Measurements from ENCODE around the gene LPAR3. TPM values are rescaled to one million over a fixed set of nuclear protein-coding genes. Genes with fewer than 3 reads are reported as not detected.

Gene LPAR3
- polyA plus RNA-seq, 1 of the 3 experiments (the other 2 are of a cell fraction): 0.08 TPM

DNA sequence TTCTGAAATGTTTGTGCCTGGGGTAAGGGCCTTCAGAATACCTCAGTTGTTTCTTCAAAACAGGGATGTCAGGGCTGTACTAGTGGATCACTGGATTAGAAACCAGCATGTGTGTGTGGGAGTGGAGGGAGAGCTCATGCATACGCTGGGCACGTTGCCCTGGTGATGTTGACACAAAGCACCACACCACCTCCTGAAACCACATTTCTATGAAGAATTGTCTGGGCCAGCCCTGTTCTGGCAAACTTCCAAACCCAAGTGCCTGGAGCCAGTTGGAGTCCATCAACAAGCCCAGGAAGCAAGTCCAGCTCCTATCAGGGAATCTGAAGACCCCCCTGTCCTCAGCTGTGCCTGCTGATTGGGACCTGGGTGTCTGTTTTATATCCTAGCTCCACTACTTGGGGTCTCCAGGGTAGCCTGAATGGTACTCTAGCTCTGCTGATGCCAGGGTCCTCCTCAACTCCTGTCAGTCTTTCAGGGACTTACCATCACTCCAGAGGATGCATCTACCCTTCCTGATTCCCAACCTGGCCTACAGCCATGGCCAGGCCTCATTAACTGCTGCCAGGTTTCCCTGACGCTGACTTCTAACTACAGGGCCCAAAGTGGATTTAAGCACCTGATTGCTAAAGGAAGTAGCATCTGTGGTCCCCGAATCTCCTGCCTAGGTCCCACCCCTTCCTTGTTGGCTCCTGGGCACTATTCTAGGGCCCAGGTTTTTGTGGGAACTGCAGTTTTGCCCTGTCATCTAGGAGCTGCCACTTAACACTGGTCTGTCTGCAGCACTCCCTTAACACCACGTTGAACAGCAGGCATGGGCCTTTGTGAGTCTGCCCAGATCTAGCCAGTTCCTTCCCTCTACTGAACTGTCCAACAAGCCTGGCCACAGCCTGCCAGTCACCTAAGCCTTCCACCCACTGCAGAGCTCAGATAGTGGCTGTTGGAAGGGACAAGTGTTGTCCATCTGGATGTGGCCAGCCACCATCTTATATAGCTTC lies 45.5 kb downstream of the LPAR3 start:
- no peaks in the 10 kb centered on the region for H3K9me2 ChIP-seq
- H3K27ac ChIP-seq (ENCODE audit: low read depth in 2 of 2, low read length in 1 of 2): peak overlapping the region in 1 of 2 experiments; percentile 98; a peak in 3 of 4 replicates
- no peak overlapping the region for H2AFZ ChIP-seq (ENCODE audit: low read depth)
- H4K20me1 ChIP-seq (ENCODE audit: insufficient read depth): no peaks in the 10 kb centered on the region
- H3F3A ChIP-seq (replicated peaks; ENCODE audit: insufficient read depth): no peaks in the 10 kb centered on the region
- H3K79me2 ChIP-seq (ENCODE audit: insufficient read depth): no peaks in the 10 kb centered on the region
- peaks cover 0 to 22% of the 10 kb centered on the region in 2 experiments; a peak in 3 of 4 replicates for H3K4me1 ChIP-seq (ENCODE audit: control insufficient read depth in 1 of 2, insufficient read depth in 2 of 2, low read depth in 1 of 2, low read length in 1 of 2)
- no peaks in the 10 kb centered on the region; the same call in 1 of the 2 replicates for H3K27me3 ChIP-seq (ENCODE audit: insufficient read depth)
- no peak overlapping the region for H3K4me3 ChIP-seq (ENCODE audit: low read depth in 2 of 2, low read length in 1 of 2)
- ChIA-PET POLR2A (interaction anchor here (0.9 kb wide), 1 partner anchor 20 kb away, joined by 3 read pairs; no protein-coding TSS in a partner anchor), CTCF (interaction anchor here (0.6 to 2.1 kb wide), 10 partner anchors 9 to 227 kb away, joined by 3 to 7 read pairs (median 4); no protein-coding TSS in a partner anchor)
- no peak overlapping the region for H3K4me2 ChIP-seq
- no peak overlapping the region for H3K9ac ChIP-seq
- H3K36me3 ChIP-seq (replicated peaks in 1 of 2; ENCODE audit: control insufficient read depth in 1 of 2, insufficient read depth in 2 of 2, low read length in 1 of 2): no peaks in the 10 kb centered on the region
- H3K9me3 ChIP-seq: no peaks in the 10 kb centered on the region
- 20% methylated on average over 5 of the region's 5 CpGs for WGBS (ENCODE audit: low lambda C conversion rate)
- DNase-seq: peak; percentile 77
- TF ChIP-seq NFIC (IDR thresholded peaks at IDR 0.05; ENCODE audit: borderline replicate concordance): peak; percentile 92
- TF ChIP-seq TAF1 (IDR thresholded peaks at IDR 0.05; ENCODE audit: borderline replicate concordance, low read depth, low read length): no peak
- TF ChIP-seq, protein P1, sequence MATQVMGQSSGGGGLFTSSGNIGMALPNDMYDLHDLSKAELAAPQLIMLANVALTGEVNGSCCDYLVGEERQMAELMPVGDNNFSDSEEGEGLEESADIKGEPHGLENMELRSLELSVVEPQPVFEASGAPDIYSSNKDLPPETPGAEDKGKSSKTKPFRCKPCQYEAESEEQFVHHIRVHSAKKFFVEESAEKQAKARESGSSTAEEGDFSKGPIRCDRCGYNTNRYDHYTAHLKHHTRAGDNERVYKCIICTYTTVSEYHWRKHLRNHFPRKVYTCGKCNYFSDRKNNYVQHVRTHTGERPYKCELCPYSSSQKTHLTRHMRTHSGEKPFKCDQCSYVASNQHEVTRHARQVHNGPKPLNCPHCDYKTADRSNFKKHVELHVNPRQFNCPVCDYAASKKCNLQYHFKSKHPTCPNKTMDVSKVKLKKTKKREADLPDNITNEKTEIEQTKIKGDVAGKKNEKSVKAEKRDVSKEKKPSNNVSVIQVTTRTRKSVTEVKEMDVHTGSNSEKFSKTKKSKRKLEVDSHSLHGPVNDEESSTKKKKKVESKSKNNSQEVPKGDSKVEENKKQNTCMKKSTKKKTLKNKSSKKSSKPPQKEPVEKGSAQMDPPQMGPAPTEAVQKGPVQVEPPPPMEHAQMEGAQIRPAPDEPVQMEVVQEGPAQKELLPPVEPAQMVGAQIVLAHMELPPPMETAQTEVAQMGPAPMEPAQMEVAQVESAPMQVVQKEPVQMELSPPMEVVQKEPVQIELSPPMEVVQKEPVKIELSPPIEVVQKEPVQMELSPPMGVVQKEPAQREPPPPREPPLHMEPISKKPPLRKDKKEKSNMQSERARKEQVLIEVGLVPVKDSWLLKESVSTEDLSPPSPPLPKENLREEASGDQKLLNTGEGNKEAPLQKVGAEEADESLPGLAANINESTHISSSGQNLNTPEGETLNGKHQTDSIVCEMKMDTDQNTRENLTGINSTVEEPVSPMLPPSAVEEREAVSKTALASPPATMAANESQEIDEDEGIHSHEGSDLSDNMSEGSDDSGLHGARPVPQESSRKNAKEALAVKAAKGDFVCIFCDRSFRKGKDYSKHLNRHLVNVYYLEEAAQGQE (IDR thresholded peaks at IDR 0.05; ENCODE audit: low read depth, low read length): no peak
- TF ChIP-seq CHD2 (IDR thresholded peaks at IDR 0.05; ENCODE audit: low read length, partially characterized antibody): peak; percentile 86
- TF ChIP-seq, protein P2, sequence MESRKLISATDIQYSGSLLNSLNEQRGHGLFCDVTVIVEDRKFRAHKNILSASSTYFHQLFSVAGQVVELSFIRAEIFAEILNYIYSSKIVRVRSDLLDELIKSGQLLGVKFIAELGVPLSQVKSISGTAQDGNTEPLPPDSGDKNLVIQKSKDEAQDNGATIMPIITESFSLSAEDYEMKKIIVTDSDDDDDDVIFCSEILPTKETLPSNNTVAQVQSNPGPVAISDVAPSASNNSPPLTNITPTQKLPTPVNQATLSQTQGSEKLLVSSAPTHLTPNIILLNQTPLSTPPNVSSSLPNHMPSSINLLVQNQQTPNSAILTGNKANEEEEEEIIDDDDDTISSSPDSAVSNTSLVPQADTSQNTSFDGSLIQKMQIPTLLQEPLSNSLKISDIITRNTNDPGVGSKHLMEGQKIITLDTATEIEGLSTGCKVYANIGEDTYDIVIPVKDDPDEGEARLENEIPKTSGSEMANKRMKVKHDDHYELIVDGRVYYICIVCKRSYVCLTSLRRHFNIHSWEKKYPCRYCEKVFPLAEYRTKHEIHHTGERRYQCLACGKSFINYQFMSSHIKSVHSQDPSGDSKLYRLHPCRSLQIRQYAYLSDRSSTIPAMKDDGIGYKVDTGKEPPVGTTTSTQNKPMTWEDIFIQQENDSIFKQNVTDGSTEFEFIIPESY (IDR thresholded peaks at IDR 0.05; ENCODE audit: borderline replicate concordance, low read depth): no peak
- no peak for TF ChIP-seq RFX5 (IDR thresholded peaks at IDR 0.05; ENCODE audit: low read length)
- TF ChIP-seq, protein P3, sequence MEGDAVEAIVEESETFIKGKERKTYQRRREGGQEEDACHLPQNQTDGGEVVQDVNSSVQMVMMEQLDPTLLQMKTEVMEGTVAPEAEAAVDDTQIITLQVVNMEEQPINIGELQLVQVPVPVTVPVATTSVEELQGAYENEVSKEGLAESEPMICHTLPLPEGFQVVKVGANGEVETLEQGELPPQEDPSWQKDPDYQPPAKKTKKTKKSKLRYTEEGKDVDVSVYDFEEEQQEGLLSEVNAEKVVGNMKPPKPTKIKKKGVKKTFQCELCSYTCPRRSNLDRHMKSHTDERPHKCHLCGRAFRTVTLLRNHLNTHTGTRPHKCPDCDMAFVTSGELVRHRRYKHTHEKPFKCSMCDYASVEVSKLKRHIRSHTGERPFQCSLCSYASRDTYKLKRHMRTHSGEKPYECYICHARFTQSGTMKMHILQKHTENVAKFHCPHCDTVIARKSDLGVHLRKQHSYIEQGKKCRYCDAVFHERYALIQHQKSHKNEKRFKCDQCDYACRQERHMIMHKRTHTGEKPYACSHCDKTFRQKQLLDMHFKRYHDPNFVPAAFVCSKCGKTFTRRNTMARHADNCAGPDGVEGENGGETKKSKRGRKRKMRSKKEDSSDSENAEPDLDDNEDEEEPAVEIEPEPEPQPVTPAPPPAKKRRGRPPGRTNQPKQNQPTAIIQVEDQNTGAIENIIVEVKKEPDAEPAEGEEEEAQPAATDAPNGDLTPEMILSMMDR (IDR thresholded peaks at IDR 0.05): no peak
- no peak for TF ChIP-seq SMC3 (IDR thresholded peaks at IDR 0.05; ENCODE audit: low read depth, low read length)
- peak; percentile 34; the same call in 1 of the 2 replicates for TF ChIP-seq TEAD4 (IDR thresholded peaks at IDR 0.05; ENCODE audit: borderline replicate concordance, insufficient read depth)
- no peak for TF ChIP-seq YY1 (IDR thresholded peaks at IDR 0.05; ENCODE audit: low read depth)
- no peak for TF ChIP-seq EZH2phosphoT487 (IDR thresholded peaks at IDR 0.05; ENCODE audit: borderline replicate concordance, low read depth)
- TF ChIP-seq, protein P4, sequence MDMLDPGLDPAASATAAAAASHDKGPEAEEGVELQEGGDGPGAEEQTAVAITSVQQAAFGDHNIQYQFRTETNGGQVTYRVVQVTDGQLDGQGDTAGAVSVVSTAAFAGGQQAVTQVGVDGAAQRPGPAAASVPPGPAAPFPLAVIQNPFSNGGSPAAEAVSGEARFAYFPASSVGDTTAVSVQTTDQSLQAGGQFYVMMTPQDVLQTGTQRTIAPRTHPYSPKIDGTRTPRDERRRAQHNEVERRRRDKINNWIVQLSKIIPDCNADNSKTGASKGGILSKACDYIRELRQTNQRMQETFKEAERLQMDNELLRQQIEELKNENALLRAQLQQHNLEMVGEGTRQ (IDR thresholded peaks at IDR 0.05; ENCODE audit: borderline replicate concordance, low read depth, low read length): no peak
- TF ChIP-seq POLR2AphosphoS5 (IDR thresholded peaks at IDR 0.05; ENCODE audit: low read depth, low read length): peak; percentile 26; the same call in 1 of the 2 replicates
- TF ChIP-seq RCOR1 (IDR thresholded peaks at IDR 0.05; ENCODE audit: low read length): peak; percentile 84
- no peak for TF ChIP-seq MEF2A (IDR thresholded peaks at IDR 0.05; ENCODE audit: borderline replicate concordance, low read depth)
- TF ChIP-seq, protein P5, sequence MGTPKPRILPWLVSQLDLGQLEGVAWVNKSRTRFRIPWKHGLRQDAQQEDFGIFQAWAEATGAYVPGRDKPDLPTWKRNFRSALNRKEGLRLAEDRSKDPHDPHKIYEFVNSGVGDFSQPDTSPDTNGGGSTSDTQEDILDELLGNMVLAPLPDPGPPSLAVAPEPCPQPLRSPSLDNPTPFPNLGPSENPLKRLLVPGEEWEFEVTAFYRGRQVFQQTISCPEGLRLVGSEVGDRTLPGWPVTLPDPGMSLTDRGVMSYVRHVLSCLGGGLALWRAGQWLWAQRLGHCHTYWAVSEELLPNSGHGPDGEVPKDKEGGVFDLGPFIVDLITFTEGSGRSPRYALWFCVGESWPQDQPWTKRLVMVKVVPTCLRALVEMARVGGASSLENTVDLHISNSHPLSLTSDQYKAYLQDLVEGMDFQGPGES (IDR thresholded peaks at IDR 0.05; ENCODE audit: low read depth, low read length): no peak
- TF ChIP-seq, protein P6, sequence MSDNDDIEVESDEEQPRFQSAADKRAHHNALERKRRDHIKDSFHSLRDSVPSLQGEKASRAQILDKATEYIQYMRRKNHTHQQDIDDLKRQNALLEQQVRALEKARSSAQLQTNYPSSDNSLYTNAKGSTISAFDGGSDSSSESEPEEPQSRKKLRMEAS (IDR thresholded peaks at IDR 0.05; ENCODE audit: low read depth): peak; percentile 41; the same call in 1 of the 2 replicates
- peak; percentile 86 for TF ChIP-seq TCF12 (IDR thresholded peaks at IDR 0.05)
- TF ChIP-seq ELF1 (IDR thresholded peaks at IDR 0.05): no peak
- TF ChIP-seq FOXJ3 (CRISPR knock-in tag; IDR thresholded peaks at IDR 0.05): peak; percentile 88
- TF ChIP-seq NRF1 (IDR thresholded peaks at IDR 0.05; ENCODE audit: low read depth, low read length): no peak

Measured in SK-N-SH (cell line).